IPS-15b (cell line): Measurements from ENCODE around the gene MDGA2.
"Not testable (repeated sequence)": the region's sequence is repeated elsewhere in the genome, so short reads cannot be mapped to it uniquely, and the experiment has no call there.

Experiments
- H3K27me3 ChIP-seq: one replicate; pipeline ENCODE4 v1.6.1; 2013; ENCODE audit warnings: low read length; ENCODE audit not compliant: control insufficient read depth, insufficient read depth
- H3K36me3 ChIP-seq: one replicate; pipeline ENCODE4 v1.6.1; 2013; ENCODE audit warnings: low read length; ENCODE audit not compliant: control insufficient read depth, insufficient read depth
- H3K4me1 ChIP-seq: one replicate; pipeline ENCODE4 v1.6.1; 2013; ENCODE audit warnings: mild to moderate bottlenecking, low read length; ENCODE audit not compliant: control insufficient read depth, insufficient read depth
- H3K4me3 ChIP-seq: one replicate; pipeline ENCODE4 v1.5.1; 2013; ENCODE audit warnings: low read depth, low read length
- H3K9ac ChIP-seq: one replicate; pipeline ENCODE4 v1.6.1; 2013; ENCODE audit warnings: low read depth, mild to moderate bottlenecking, low read length
- H3K9me3 ChIP-seq: one replicate; pipeline ENCODE4 v1.6.1; 2013; ENCODE audit warnings: mild to moderate bottlenecking, low read length; ENCODE audit not compliant: control insufficient read depth, insufficient read depth

Gene MDGA2

DNA sequence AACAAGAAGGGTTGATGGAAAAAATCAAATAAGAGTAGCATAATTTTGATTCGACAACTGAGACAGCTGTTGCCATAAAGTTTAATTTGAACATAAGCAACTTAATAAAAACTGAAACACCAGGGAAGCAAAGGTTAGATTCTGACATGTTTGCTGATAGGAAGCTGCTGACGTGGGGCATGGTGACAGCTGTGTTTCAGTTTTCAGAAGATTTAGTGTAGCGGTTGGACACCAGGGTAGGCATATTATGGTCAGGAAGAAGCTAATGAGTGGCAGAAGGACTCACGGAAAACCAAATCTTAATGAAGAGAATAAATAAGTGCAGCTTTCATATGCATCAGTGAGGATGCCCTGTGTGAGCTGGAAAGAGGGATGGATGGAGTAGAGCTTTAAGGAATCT lies 687.1 kb downstream of the MDGA2 start:
- Histone ChIP-seq H3K4me3 (no peak overlapping the region), H3K9ac (no peak overlapping the region), H3K27me3 (no peaks in the 10 kb centered on the region), H3K36me3 (no peaks in the 10 kb centered on the region), H3K9me3 (no peaks in the 10 kb centered on the region), H3K4me1 (no peaks in the 10 kb centered on the region)

DNA sequence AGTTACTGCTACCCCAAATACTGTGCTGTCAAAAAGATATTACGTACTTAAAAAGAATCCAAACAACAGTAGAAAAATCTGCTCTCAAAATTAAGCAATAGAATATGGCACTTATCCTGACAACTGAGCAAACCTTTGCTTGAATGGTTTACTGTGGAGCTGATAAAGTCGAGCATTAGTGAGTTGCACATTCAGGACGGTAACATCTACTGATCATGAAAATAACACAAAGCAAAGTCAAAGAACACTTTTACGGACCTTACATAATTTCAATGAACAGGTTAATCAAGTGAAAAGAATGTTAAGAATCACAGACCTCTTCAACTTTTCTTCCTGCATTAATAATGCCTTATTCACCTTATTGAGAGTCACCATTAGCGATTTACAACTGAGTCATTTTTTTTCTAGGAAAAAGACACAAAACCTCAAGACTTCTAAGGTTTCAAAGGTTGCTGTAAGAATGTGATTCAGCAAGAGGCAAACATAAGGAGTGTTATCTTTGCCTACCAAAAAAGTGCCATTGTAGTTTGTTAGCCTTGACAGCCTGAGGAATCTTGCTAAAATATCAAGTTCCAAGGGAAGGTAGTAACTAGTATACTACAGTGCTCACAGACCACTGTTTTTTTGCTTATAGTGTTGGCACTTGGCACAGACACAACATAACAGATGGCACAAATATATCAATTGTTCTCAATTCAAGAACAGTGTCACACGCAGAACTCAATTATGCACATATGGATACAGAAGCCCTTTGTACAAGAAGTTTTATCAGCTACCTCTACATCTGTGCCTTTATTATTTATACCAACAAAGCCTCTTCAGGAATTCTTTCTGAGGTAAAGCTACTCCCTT lies 689.6 kb downstream of the MDGA2 start:
- Histone ChIP-seq H3K4me3 (no peak overlapping the region), H3K36me3 (no peaks in the 10 kb centered on the region), H3K9me3 (no peaks in the 10 kb centered on the region), H3K27me3 (no peaks in the 10 kb centered on the region), H3K9ac (no peak overlapping the region), H3K4me1 (no peaks in the 10 kb centered on the region)

DNA sequence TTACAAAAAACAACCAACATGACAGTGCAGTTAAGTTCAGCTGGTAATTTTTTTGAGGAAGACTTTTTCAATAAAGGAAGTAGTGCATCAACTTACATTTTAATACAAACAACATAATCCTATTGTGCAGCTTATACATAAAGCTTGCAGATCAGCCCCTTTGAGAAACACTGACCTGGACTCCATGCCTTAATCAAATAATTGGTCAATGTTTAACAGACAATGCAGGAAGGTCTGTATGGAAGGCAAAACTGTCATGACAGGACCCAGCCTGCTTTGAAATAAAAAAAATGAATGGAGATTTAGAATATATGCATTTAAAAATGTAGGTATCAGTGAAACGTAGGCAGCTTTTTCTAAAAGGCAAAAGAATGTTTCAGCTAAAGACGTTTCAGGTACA lies 702.1 kb downstream of the MDGA2 start:
- Histone ChIP-seq H3K4me1 (no peaks in the 10 kb centered on the region), H3K27me3 (no peaks in the 10 kb centered on the region)

DNA sequence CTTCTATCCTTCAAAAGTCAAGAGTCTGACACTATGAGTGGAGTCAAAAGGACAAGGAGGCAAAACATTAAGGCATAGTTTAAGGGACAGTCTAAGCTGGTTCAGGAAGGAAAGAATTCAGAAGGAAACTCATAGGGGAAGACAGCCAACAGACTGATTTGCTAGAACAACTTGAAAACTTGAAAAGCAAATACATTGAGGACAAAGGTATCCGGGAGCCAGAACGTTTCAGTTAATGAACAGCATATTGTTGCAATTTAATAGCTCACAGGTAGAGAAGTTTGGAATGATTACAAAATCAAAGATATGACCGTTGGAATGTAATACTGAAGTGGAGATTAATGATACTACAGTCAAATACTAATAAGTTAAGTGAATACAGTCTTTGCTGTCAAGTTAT lies 711.0 kb downstream of the MDGA2 start:
- Histone ChIP-seq H3K9ac (no peak overlapping the region), H3K4me3 (no peak overlapping the region), H3K9me3 (no peaks in the 10 kb centered on the region), H3K4me1 (no peaks in the 10 kb centered on the region), H3K27me3 (no peaks in the 10 kb centered on the region), H3K36me3 (no peaks in the 10 kb centered on the region)

More for the DNA sequence above, 702.1 kb downstream of the MDGA2 start:
- H3K4me3 ChIP-seq: no peak overlapping the region
- no peaks in the 10 kb centered on the region for H3K36me3 ChIP-seq
- H3K9ac ChIP-seq: no peak overlapping the region
- H3K9me3 ChIP-seq: no peaks in the 10 kb centered on the region

DNA sequence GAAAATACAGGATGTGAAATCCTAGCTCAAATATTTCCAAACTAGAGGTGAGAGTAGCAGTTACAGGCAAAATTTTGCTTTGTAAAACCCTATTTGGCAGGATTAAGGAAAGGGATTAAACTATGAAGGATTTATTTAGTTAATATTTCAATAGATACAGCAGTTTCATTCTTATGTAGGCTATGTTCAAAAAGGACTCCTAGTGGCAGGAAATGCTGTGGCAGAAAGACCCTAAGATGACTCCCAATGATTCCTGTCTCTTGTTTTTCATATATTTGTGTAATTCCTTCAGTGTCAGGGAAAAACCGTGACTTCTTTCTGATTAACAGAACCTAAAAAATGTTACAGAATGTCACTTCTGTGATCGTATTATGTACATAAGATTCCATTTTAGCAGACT lies 724.3 kb downstream of the MDGA2 start:
- H3K4me3 ChIP-seq: no peak overlapping the region
- no peaks in the 10 kb centered on the region for H3K9me3 ChIP-seq
- no peaks in the 10 kb centered on the region for H3K27me3 ChIP-seq
- no peak overlapping the region for H3K9ac ChIP-seq
- no peaks in the 10 kb centered on the region for H3K4me1 ChIP-seq
- no peaks in the 10 kb centered on the region for H3K36me3 ChIP-seq

DNA sequence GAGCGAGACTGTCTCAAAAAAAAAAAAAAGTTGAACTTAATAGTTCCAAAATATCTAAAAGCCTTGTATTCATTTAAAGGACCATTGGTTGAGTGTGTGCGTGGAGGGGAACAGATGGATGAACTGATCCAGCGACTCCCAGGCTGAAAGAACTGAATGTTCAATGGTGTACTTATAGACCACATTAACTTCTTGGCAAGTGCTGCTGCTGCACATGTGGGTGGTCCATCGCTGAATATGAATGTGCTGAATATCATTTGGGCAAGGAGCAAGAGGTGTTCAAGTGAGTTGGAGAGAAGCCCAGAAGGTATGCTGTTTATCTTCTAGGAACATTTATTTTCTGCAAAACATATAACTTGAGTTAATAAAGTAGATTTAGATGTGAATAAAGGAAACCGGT lies 734.8 kb downstream of the MDGA2 start:
- Histone ChIP-seq H3K9me3 (no peaks in the 10 kb centered on the region), H3K27me3 (no peaks in the 10 kb centered on the region), H3K4me1 (peaks cover 3% of the 10 kb centered on the region), H3K4me3 (no peak overlapping the region), H3K9ac (no peak overlapping the region), H3K36me3 (no peaks in the 10 kb centered on the region)

DNA sequence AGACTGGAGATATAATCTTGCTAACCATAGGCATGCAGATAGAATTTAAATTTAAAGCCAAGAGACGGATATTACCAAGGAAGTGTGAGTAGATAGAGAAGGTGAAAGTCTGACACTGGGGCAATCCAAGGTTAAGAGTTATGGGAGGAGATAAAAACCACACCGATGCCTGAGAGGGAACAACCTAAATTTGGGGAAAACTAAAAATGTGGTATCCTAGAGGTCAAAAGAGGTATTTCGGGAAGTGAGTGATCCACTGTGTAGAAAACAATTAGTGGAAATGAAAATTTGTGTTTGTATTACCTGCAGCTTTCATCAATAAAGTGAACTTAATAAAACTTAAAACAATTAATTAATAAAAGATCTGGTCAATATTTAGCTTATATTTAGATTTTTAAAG lies 754.9 kb downstream of the MDGA2 start:
- Histone ChIP-seq H3K27me3 (no peaks in the 10 kb centered on the region), H3K9me3 (no peaks in the 10 kb centered on the region), H3K9ac (no peak overlapping the region), H3K4me3 (no peak overlapping the region), H3K4me1 (no peaks in the 10 kb centered on the region), H3K36me3 (no peaks in the 10 kb centered on the region)

DNA sequence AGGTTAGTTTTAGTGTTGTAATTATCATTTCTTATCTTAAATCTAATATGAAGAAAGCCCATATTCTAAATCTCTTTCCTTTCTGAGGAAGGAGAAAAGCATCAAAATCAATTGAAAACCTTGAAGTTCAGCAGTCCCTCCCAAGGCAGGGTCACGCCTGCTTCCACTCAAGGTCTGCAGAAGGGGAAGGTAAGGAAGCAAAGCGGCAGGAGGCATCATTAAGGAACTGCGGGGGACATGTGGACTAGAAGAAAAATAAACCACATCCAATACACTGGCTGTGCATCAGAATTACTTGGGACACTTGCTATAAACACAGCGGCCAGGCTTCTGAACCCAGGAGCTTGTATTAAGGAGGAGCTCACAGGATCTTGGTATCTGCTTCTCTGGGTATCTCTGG lies 759.9 kb downstream of the MDGA2 start:
- not testable (repeated sequence) for H3K27me3 ChIP-seq, H3K9ac ChIP-seq, H3K9me3 ChIP-seq, H3K36me3 ChIP-seq, H3K4me1 ChIP-seq, H3K4me3 ChIP-seq

DNA sequence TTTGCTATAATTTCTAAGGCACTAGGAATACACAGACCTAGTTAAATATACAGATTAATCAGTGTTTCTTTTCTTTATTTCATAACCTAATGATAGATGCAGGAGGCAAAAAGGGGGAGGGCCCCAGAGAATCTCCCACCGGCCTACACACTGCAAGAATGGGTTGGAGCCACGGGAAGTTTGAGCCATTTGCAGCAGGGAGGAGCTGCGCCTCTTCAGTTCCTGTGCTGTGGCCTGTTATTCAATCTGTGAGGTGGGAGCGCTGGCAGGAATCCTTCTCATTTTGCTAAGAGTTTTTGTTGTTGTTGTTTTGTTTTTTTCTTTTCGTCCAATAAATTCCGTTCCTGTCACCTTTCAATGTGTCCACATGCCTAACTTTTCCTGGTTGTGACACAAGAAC lies 772.6 kb downstream of the MDGA2 start:
- Histone ChIP-seq H3K4me3 (no peak overlapping the region), H3K4me1 (peaks cover under 1% of the 10 kb centered on the region), H3K36me3 (no peaks in the 10 kb centered on the region), H3K9ac (no peak overlapping the region), H3K27me3 (no peaks in the 10 kb centered on the region), H3K9me3 (no peaks in the 10 kb centered on the region)

DNA sequence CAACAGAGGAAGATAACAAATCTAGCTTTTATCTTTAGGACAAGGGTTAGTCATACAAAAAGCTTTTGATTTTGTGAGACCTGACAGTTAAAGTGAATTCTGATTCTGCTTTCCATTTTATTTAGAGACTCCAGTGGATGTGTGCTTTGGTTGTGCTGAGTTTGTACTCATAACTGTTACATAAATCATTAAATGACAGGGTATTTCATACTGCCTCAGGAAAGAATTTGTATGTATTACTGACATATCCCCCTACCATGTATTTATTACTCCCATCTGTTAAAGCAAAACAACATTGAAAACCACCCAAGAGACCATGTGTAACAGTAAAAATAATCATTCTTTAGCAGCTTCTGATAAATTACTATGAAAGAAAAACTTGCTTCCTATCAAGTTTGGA lies 780.9 kb downstream of the MDGA2 start:
- no peaks in the 10 kb centered on the region for H3K36me3 ChIP-seq
- H3K27me3 ChIP-seq: no peaks in the 10 kb centered on the region
- H3K4me3 ChIP-seq: no peak overlapping the region
- no peaks in the 10 kb centered on the region for H3K4me1 ChIP-seq
- H3K9me3 ChIP-seq: no peaks in the 10 kb centered on the region
- H3K9ac ChIP-seq: no peak overlapping the region

DNA sequence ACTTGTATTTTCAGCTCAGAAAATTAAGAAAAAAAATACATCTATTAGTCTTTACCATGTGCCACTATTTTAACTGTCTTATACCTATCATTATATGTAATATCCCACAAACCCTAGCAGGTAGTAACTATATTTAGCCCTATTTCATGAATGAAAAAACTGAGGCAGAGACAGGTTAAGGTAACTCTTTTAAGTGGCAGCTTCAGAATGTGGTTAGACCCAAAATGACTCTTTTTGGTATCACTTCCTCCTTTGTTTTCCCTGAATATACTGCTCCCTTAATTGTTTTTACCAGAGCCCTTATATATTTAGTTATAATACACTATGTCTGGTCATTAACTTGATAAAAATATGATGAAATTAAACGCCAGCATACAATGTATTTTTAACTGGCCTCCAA lies 788.3 kb downstream of the MDGA2 start:
- Histone ChIP-seq H3K4me3 (no peak overlapping the region), H3K9me3 (no peaks in the 10 kb centered on the region), H3K36me3 (no peaks in the 10 kb centered on the region), H3K9ac (no peak overlapping the region), H3K27me3 (no peaks in the 10 kb centered on the region), H3K4me1 (no peaks in the 10 kb centered on the region)

DNA sequence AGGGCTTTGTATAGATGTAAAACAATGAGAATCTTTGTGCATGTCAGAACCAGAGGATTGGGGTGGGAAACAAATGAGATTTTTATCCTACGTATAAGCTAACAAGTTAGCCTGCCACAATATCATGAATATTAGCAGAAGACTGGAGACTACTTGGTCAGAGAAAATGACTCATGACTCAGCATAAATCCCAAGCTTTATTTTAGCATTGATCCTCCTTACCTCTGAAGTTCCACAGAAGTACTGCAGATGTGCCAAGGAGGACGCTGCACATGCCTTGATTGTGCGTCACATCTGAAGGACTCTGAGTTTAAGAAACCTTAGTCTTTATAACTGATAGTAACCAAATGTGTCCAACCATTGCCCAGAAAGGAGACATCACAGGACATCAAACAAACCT lies 789.8 kb downstream of the MDGA2 start:
- Histone ChIP-seq H3K36me3 (no peaks in the 10 kb centered on the region), H3K4me3 (no peak overlapping the region), H3K9me3 (no peaks in the 10 kb centered on the region), H3K27me3 (no peaks in the 10 kb centered on the region), H3K4me1 (no peaks in the 10 kb centered on the region), H3K9ac (no peak overlapping the region)
